OCI-LY7 (cell line): Measurements from ENCODE around the gene GLS. TPM values are rescaled to one million over a fixed set of nuclear protein-coding genes. Genes with fewer than 3 reads are reported as not detected.

Experiments used
- BruUV-seq: library from RNA; stranded (reverse); fragments of 400-500 nt; replicated peaks from 2 replicates; lab custom pipeline; 2021; lab: Mats Ljungman, UMichigan
- CTCF ChIA-PET: fragments of 300-600 bp; sonication (Branson Sonifier 250); formaldehyde crosslinking; loops from one replicate; lab custom pipeline; 2022; ENCODE audit warnings: antibody characterized with exemption; ENCODE audit not compliant: unreplicated experiment; lab: Charles Lee
- POLR2A ChIA-PET: fragments of 300-600 bp; sonication (Branson Sonifier 250); formaldehyde crosslinking; loops from one replicate; lab custom pipeline; 2022; ENCODE audit warnings: antibody characterized with exemption; lab: Charles Lee
- DNase-seq: peaks from one replicate; pipeline ENCODE4 v3.0.0-alpha.2; 2015; ENCODE audit warnings: low spot score
- H2AFZ ChIP-seq: fragments of 200-600 bp; sonication (generic), shearing (Covaris generic); 2 replicates; pipeline ENCODE4 v1.6.1; 2014; ENCODE audit warnings: mild to moderate bottlenecking, antibody characterized with exemption, low read length, moderate library complexity
- H3K27ac ChIP-seq: fragments of 200-600 bp; sonication (generic); 2 replicates; pipeline ENCODE4 v1.5.1; 2014; ENCODE audit warnings: mixed run types, low read depth, mild to moderate bottlenecking, moderate library complexity, low read length, inconsistent platforms; ENCODE audit not compliant: poor library complexity, severe bottlenecking
- H3K36me3 ChIP-seq: fragments of 200-600 bp; sonication (generic); 2 replicates; pipeline ENCODE4 v1.6.1; 2014; ENCODE audit warnings: mild to moderate bottlenecking, antibody characterized with exemption, low read length, moderate library complexity, mixed read lengths; ENCODE audit not compliant: insufficient read depth
- H3K4me1 ChIP-seq: fragments of 200-600 bp; sonication (generic); 2 replicates; pipeline ENCODE4 v1.5.1; 2014; ENCODE audit warnings: mild to moderate bottlenecking, low read length; ENCODE audit not compliant: insufficient read depth, poor library complexity, severe bottlenecking
- H3K4me2 ChIP-seq: fragments of 200-600 bp; sonication (generic); 2 replicates; pipeline ENCODE4 v1.6.1; 2014; ENCODE audit warnings: mild to moderate bottlenecking, low read length
- H3K4me3 ChIP-seq: fragments of 200-600 bp; sonication (generic); 2 replicates; pipeline ENCODE4 v1.5.1; 2014; ENCODE audit warnings: mild to moderate bottlenecking, low read depth, low read length; ENCODE audit not compliant: poor library complexity, severe bottlenecking
- H3K79me2 ChIP-seq: fragments of 200-600 bp; sonication (generic); 2 replicates; pipeline ENCODE4 v1.6.1; 2016; ENCODE audit warnings: low read depth, mild to moderate bottlenecking, low read length, moderate library complexity, mixed read lengths; ENCODE audit not compliant: insufficient read depth
- H3K9me2 ChIP-seq: fragments of 200-600 bp; sonication (generic); 2 replicates; pipeline ENCODE4 v1.6.1; 2016; ENCODE audit warnings: mild to moderate bottlenecking, low read length, mixed read lengths; ENCODE audit not compliant: insufficient read depth
- H3K9me3 ChIP-seq: fragments of 200-600 bp; sonication (generic); 2 replicates; pipeline ENCODE4 v1.6.1; 2014; ENCODE audit warnings: mild to moderate bottlenecking, mixed run types, low read length, mixed read lengths
- H4K20me1 ChIP-seq: fragments of 200-600 bp; sonication (generic); 2 replicates; pipeline ENCODE4 v1.6.1; 2014; ENCODE audit warnings: mild to moderate bottlenecking, antibody characterized with exemption, low read length, moderate library complexity, mixed read lengths; ENCODE audit not compliant: insufficient read depth
- CTCF ChIP-seq: fragments of 200-600 bp; sonication (generic); conservative IDR thresholded peaks from 2 replicates; pipeline ENCODE4 v1.5.1; 2014; ENCODE audit warnings: mild to moderate bottlenecking, antibody characterized with exemption, low read length, moderate library complexity, mixed read lengths
- EZH2phosphoT487 ChIP-seq: fragments of 200-600 bp; sonication (generic); IDR thresholded peaks from 2 replicates; pipeline ENCODE4 v1.6.1; 2018; ENCODE audit warnings: low read depth, borderline replicate concordance, mild to moderate bottlenecking, mixed run types, antibody characterized with exemption, low read length, moderate library complexity, mixed read lengths
- intact Hi-C: fragments of 100-400 bp; cut with micrococcal nuclease; formaldehyde crosslinking; loops from one replicate; pipeline ENCODE4 v1.10.0; 2022; ENCODE audit not compliant: unreplicated experiment
- total RNA-seq, 2 experiments: library from RNA; depleted of rRNA in 1 of 2; stranded (reverse); fragments of >200 nt in 1 of 2; shearing (Covaris generic) in 1 of 2; gene quantifications; 2 replicates each; pipeline ENCODE4 v1.2.3, GENCODE V29; 2014 to 2022

The GLS gene
- total RNA-seq, 2 experiments from 2014 or later, result 102 to 103 TPM

- Histone ChIP-seq H3K9me3 (0 out of 2 replicates have a peak, but pooled peaks cover 7% of the 10 kb centered on the region), H3K4me2 (no peak overlapping the region), H3K79me2 (no peaks in the 10 kb centered on the region), H3K27ac (no peak overlapping the region), H3K9me2 (no peaks in the 10 kb centered on the region), H4K20me1 (no peaks in the 10 kb centered on the region), H3K36me3 (peaks cover 94% of the 10 kb centered on the region), H3K4me3 (no peak overlapping the region), H3K4me1 (no peaks in the 10 kb centered on the region), H2AFZ (no peak overlapping the region)
- no peak for DNase-seq
- intact Hi-C loops, result no loop called here
- POLR2A ChIA-PET, result no interaction called here
- CTCF ChIA-PET, result no interaction called here
- no peak for TF ChIP-seq CTCF
- TF ChIP-seq EZH2phosphoT487, result no peak
- no TSS peak for BruUV-seq
Observed at GRCh38 chr2:190999058-190999457, 118.4 kb downstream of the GLS start.

- no peak overlapping the region for H3K4me2 ChIP-seq
- no peak overlapping the region for H3K4me3 ChIP-seq
- BruUV-seq, result no TSS peak
- CTCF ChIA-PET, result interaction anchor here (0.6 kb wide), 1 partner anchor 974 kb away, joined by 3 read pairs; no protein-coding TSS in a partner anchor
- H4K20me1 ChIP-seq, result no peaks in the 10 kb centered on the region
- intact Hi-C loops, result no loop called here
- TF ChIP-seq CTCF, result no peak
- no peak for TF ChIP-seq EZH2phosphoT487
- H3K79me2 ChIP-seq, result no peaks in the 10 kb centered on the region
- no peak for DNase-seq
- POLR2A ChIA-PET, result interaction anchor here (1.0 kb wide), 1 partner anchor 88 kb away, joined by 3 read pairs; no protein-coding TSS in a partner anchor
- no peaks in the 10 kb centered on the region for H3K9me2 ChIP-seq
- H3K36me3 ChIP-seq, result peaks cover 96% of the 10 kb centered on the region
- no peak overlapping the region for H3K27ac ChIP-seq
- H3K9me3 ChIP-seq, result 0 out of 2 replicates have a peak, but pooled peaks cover 7% of the 10 kb centered on the region
- H2AFZ ChIP-seq, result no peak overlapping the region
- H3K4me1 ChIP-seq, result no peaks in the 10 kb centered on the region
Observed at GRCh38 chr2:190999949-191000665, 119.5 kb downstream of the GLS start.

- TF ChIP-seq CTCF (no peak), EZH2phosphoT487 (no peak)
- ChIA-PET POLR2A (no interaction called here), CTCF (no interaction called here)
- Histone ChIP-seq H2AFZ (no peak overlapping the region), H3K4me1 (no peaks in the 10 kb centered on the region), H3K27ac (no peak overlapping the region), H3K36me3 (peaks cover 96% of the 10 kb centered on the region), H4K20me1 (no peaks in the 10 kb centered on the region), H3K4me3 (no peak overlapping the region), H3K9me2 (no peaks in the 10 kb centered on the region), H3K9me3 (0 out of 2 replicates have a peak, but pooled peaks cover 7% of the 10 kb centered on the region), H3K4me2 (no peak overlapping the region), H3K79me2 (no peaks in the 10 kb centered on the region)
- no TSS peak for BruUV-seq
- intact Hi-C loops, result no loop called here
- DNase-seq, result no peak
Observed at GRCh38 chr2:191001032-191001431, 120.4 kb downstream of the GLS start.
